Hepatocyte (in vitro differentiated cells): ENCODE data around the gene MTMR10.

Experiments
- CTCF ChIP-seq: fragments of 200-600 bp; sonication (generic); IDR thresholded peaks from 2 replicates; pipeline ENCODE4 v1.5.1; 2016; ENCODE audit warnings: antibody characterized with exemption, mild to moderate bottlenecking; ENCODE audit not compliant: poor library complexity
- EZH2phosphoT487 ChIP-seq: fragments of 200-600 bp; sonication (generic); IDR thresholded peaks from one replicate; pipeline ENCODE4 v1.6.1; 2018; ENCODE audit warnings: antibody characterized with exemption, mild to moderate bottlenecking, low read depth, moderate library complexity; ENCODE audit not compliant: unreplicated experiment, severe bottlenecking

- TF ChIP-seq CTCF (no peak), EZH2phosphoT487 (no peak)
These were observed 25.9 kb upstream of the MTMR10 start for GRCh38 chr15:31017311-31017710.
